ENCODE results near the gene DIPK1B.
"Not testable (repeated sequence)": the region's sequence is repeated elsewhere in the genome, so short reads cannot be mapped to it uniquely, and the experiment has no call there.

Gene DIPK1B

DNA sequence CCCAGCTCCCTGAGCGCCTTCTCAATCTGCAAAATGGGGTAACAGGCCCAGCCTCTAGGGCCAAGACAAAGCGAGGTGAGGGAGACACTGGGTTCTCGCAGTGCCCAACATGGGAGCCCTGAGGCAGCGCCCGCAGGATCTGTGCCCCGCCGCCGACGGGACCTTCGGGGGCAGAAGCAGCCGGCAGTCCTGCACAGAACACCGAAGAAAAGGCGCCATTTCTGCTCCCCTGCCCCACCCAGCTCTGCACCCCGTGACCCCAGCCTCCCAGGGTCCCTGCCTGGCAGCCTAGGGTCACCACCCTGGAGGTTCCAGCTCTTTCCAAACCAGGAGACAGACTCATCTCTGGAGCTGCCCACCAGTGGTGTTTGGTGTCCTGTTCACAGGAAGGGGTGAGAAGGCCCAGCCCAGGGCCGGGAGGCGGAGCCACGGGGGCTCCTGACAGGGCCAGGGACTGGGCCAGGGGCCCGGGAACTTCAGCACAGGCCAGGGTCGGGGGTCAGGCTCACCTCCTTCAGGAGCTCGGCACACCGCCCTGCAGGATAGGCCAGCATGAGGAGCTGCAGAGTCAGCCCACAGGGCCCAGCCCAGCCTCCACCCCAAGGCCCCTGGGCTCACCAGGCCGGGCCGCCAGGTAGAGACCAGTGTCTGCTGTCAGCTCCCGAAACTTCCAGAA is 42.4 kb downstream of the DIPK1B start:
- peaks cover 9% of the 10 kb centered on the region for H3K36me3 Mint-ChIP-seq (ENCODE audit: low read depth)
- no peak overlapping the region for H3K4me3 Mint-ChIP-seq
- intact Hi-C loops (cut with micrococcal nuclease) = no loop called here
- no peak overlapping the region for H3K27ac Mint-ChIP-seq
- peaks cover 6% of the 10 kb centered on the region for H3K4me1 Mint-ChIP-seq (ENCODE audit: low read depth)
- H3K27me3 Mint-ChIP-seq = peaks cover 32% of the 10 kb centered on the region
- H3K9me3 Mint-ChIP-seq = peaks cover 36% of the 10 kb centered on the region

DNA sequence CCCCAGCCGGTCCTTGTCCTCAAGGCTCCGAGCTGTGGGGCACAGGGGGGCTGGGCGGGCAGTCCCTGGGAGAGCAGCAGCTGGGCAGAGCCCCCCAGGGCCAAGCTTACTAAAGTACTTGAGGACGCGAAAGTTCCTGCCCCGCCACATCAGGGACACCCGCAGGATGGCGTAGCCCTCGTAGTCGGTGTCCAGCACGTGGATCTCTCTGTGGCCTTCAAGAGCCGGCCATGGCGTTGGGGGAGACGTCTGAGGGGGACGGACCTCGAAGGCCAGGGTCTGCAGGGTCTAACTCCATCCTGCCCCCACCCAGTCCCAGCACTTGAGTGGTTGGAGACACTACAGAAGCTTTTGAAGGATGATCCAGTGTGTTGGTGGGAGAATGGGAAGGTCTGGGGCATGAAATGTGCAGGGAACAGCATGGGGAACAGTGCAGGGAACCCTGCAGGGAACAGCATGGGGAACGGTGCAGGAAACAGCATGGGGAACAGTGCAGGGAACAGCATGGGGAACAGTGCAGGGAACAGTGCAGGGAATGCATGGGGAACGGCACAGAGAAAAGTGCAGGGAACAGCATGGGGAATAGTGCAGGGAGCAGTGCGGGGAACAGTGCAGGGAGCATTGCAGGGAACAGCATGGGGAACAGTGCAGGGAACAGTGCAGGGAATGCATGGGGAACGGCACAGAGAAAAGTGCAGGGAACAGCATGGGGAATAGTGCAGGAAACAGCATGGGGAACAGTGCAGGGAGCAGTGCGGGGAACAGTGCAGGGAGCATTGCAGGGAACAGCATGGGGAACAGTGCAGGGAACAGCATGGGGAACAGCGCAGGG is 43.1 kb downstream of the DIPK1B start:
- H3K4me3 Mint-ChIP-seq; H3K4me1 Mint-ChIP-seq (ENCODE audit: low read depth); H3K36me3 Mint-ChIP-seq (ENCODE audit: low read depth); intact Hi-C loops (cut with micrococcal nuclease); H3K27ac Mint-ChIP-seq: not testable (repeated sequence)
- Mint-ChIP-seq H3K9me3 (peaks cover 36% of the 10 kb centered on the region), H3K27me3 (peaks cover 32% of the 10 kb centered on the region)

DNA sequence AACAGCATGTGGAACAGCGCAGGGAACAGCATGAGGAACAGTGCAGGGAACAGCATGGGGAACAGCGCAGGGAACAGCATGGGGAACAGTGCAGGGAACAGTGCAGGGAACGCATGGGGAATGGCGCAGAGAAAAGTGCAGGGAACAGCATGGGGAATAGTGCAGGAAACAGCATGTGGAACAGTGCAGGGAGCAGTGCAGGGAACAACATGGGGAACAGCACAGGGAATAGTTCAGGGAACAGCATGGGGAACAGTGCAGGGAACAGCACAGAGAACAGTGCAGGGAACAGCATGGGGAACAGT is 43.7 kb downstream of the DIPK1B start:
- H3K9me3 Mint-ChIP-seq = peaks cover 36% of the 10 kb centered on the region
- intact Hi-C loops (cut with micrococcal nuclease) = no loop called here
- H3K27ac Mint-ChIP-seq = no peak overlapping the region
- no peaks in the 10 kb centered on the region for H3K4me1 Mint-ChIP-seq (ENCODE audit: low read depth)
- H3K36me3 Mint-ChIP-seq (ENCODE audit: low read depth) = peaks cover 9% of the 10 kb centered on the region
- peaks cover 29% of the 10 kb centered on the region for H3K27me3 Mint-ChIP-seq
- H3K4me3 Mint-ChIP-seq = no peak overlapping the region

DNA sequence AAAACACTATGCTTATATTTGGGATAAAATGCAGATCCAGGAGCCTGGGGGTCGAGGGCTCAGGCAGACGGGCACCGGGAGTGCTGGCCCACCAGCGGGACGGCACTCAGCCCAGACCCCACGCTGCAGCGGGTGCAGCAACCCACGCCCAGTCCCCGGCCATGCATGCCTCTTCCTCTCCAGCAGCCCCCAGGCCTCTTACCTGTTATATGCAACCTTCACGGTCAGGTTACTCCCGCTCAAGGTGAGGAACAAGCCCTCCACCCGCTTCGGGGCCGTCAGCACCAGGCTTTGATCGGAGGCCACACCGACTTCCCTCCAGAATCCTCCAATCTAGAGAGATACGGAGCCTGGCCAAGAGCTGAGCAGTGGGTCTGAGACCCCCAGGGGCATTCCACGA is 44.5 kb downstream of the DIPK1B start:
- intact Hi-C loops (cut with micrococcal nuclease) = no loop called here
- peaks cover 9% of the 10 kb centered on the region for H3K36me3 Mint-ChIP-seq (ENCODE audit: low read depth)

DNA sequence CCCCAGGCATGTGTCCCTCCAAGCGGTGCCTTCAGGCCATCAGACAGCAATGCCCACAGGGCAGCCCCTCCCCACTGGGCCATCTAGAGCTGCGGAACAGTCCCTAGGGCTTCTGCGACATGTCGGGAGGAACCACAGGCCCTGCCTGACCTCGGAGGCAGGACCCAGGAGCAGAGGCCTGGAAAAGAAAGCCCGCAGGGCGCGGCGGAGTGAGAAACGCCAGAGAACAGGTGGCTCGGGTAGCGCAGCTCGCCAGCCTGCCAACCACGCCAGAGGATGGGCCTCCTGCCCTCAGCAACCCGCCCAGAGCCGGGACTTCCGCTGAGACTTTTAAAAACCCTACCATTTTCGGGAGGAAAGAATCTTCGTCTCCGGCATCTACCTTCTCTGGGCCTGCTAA is 45.0 kb downstream of the DIPK1B start:
- peaks cover 25% of the 10 kb centered on the region for H3K9me3 Mint-ChIP-seq
- peaks cover 28% of the 10 kb centered on the region for H3K27me3 Mint-ChIP-seq
- no peak overlapping the region for H3K4me3 Mint-ChIP-seq
- H3K27ac Mint-ChIP-seq = no peak overlapping the region
- peaks cover 9% of the 10 kb centered on the region for H3K36me3 Mint-ChIP-seq (ENCODE audit: low read depth)
- intact Hi-C loops (cut with micrococcal nuclease) = no loop called here
- H3K4me1 Mint-ChIP-seq (ENCODE audit: low read depth) = no peaks in the 10 kb centered on the region

More for the DNA sequence above, 44.5 kb downstream of the DIPK1B start:
- H3K4me1 Mint-ChIP-seq (ENCODE audit: low read depth) = no peaks in the 10 kb centered on the region
- H3K27me3 Mint-ChIP-seq = peaks cover 31% of the 10 kb centered on the region
- H3K27ac Mint-ChIP-seq = no peak overlapping the region
- H3K9me3 Mint-ChIP-seq = peaks cover 30% of the 10 kb centered on the region
- no peak overlapping the region for H3K4me3 Mint-ChIP-seq

DNA sequence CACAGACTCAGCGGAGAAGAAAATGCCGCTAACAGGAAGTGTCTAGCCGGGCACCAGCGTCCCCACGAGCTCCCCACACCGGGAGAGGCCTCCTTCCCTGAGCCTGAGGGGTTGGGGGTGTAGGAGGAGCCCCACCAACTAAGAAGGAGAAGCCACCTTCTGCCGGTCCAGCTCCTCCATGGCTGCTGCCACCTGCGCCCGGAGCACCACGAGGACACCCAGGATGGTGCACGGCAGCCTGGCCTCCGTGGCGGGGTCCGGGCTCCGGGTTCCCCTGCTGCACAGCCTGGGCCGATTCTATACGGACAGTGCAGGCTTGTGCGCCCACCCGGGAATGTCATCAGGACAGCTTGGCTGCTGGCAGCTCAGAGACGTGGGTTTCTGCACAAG is 45.4 kb downstream of the DIPK1B start:
- Mint-ChIP-seq H3K9me3 (peaks cover 20% of the 10 kb centered on the region), H3K36me3 (ENCODE audit: low read depth) (peaks cover 9% of the 10 kb centered on the region), H3K27me3 (peaks cover 25% of the 10 kb centered on the region), H3K4me1 (ENCODE audit: low read depth) (no peaks in the 10 kb centered on the region), H3K27ac (no peak overlapping the region), H3K4me3 (no peak overlapping the region)
- intact Hi-C loops (cut with micrococcal nuclease) = no loop called here

DNA sequence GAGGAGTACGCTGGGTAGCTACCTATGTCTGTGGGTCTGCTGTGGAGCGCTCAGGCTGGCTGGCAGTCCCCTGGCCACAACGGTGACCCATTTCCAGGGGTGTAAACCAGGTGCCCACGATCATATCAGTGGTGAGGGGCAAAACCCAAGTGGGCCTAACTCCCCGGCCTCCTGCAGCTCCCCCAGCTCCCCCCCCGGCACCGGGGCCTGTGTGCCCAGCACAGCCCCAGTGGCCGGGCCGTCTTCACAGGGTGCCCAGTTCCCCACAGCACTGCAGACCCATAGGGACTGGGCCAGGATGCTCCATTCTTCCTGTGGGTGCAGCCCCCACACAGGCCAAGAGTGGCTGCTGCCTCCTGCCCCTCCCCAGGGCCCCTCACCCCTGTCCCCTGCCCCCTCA is 46.6 kb downstream of the DIPK1B start:
- Mint-ChIP-seq H3K9me3 (peaks cover 17% of the 10 kb centered on the region), H3K36me3 (ENCODE audit: low read depth) (peaks cover 9% of the 10 kb centered on the region), H3K27ac (no peak overlapping the region), H3K4me1 (ENCODE audit: low read depth) (no peaks in the 10 kb centered on the region), H3K27me3 (peaks cover 32% of the 10 kb centered on the region), H3K4me3 (no peak overlapping the region)
- intact Hi-C loops (cut with micrococcal nuclease) = no loop called here

DNA sequence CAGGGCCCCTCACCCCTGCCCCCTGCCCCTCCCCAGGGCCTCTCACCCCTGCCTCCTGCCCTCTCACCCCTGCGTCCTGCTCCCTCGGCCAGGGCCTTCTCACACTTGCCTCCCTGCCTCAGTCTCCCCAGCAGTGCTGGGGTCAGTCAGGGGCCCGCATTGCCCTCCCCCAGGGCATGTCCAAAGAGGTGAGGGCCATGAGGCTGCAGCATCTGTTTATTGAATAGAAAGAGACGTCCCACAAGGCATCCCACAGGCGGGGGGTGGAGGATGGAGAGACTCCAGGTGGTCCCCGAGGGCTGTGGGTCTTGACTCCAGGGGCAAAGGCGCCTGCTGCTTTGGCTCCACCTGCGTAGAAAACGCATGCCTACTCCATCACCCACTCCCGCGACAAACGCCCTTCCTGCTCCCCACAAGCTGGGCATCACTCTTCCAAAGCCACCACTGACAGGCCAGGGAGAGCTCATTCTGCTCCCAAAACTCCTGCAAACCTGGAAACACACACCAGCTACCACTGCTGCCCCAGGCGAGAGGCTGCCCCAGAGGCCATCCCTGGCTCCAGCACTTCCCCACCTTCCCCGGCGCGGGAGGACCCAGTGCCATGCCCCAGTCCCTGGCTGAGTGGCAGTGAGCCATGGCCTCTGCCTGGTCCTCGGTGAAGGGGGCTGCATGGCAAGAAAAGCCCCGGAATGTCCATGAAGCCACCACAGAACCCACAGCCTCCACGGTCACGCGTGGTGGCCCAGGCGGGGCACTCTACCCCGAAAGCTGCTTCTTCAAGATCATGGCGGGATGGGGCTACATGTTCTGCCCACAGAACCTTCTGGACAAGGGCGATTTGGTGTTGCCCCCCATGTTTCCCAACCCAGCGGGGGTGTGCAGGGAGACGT is 47.3 kb downstream of the DIPK1B start:
- intact Hi-C loops (cut with micrococcal nuclease) = no loop called here
- no peaks in the 10 kb centered on the region for H3K4me1 Mint-ChIP-seq (ENCODE audit: low read depth)
- peaks cover 17% of the 10 kb centered on the region for H3K9me3 Mint-ChIP-seq
- H3K27ac Mint-ChIP-seq = no peak overlapping the region
- peaks cover 9% of the 10 kb centered on the region for H3K36me3 Mint-ChIP-seq (ENCODE audit: low read depth)
- H3K4me3 Mint-ChIP-seq = no peak overlapping the region
- H3K27me3 Mint-ChIP-seq = peaks cover 30% of the 10 kb centered on the region

DNA sequence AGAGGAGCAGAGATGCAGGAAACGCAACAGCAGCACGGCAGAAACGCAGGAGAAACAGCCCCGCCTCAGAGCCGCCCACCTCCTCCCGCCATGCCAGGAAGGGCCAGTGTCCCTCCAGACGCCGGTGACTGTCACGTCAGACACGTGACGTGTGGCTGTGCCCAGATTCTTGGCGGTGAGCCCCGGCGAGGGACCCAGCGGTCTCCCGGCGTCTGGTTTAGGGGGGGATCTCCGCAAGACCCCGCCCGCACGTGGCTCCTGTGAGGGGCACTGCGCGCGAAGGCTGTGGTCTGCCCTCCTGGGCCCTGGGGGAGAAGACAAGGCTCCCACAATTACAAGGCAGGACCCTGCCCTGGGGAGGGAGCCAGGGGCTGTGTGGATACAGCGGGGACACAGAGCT is 48.1 kb downstream of the DIPK1B start:
- Mint-ChIP-seq H3K27ac (no peak overlapping the region), H3K27me3 (peaks cover 27% of the 10 kb centered on the region), H3K36me3 (ENCODE audit: low read depth) (peaks cover 8% of the 10 kb centered on the region), H3K4me3 (no peak overlapping the region), H3K9me3 (peaks cover 13% of the 10 kb centered on the region), H3K4me1 (ENCODE audit: low read depth) (no peaks in the 10 kb centered on the region)
- intact Hi-C loops (cut with micrococcal nuclease) = no loop called here

DNA sequence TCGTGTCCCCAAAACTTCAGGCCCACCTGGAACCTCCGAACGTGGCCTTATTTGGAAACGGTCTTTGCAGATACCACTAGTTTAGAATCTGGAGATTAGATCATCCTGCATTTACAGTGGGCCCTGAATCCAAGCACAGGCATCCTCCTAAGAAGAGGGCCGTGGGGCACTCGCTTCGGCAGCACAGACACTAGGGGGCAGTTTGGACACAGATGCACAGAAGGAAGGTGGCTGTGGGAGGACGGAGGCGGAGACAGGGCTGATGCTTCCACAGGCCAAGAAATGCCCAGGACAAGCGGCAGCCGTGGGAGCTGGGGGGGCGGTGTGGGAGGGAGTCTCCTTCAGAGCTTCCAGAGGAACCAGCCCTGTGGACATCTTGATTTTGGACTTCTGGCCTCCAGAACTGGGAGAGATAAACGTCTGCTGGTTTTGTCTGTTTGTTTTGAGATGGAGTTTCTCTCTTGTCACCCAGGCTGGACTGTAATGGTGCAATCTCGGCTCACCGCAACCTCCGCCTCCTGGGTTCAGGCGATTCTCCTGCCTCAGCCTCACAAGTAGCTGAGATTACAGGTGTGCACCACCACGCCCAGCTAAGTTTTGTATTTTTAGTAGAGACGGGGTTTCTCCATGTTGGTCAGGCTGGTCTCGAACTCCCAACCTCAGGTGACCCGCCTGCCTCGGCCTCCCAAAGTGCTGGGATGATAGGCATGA is 48.6 kb downstream of the DIPK1B start:
- H3K9me3 Mint-ChIP-seq; H3K36me3 Mint-ChIP-seq (ENCODE audit: low read depth); H3K4me3 Mint-ChIP-seq; H3K27ac Mint-ChIP-seq; intact Hi-C loops (cut with micrococcal nuclease); H3K4me1 Mint-ChIP-seq (ENCODE audit: low read depth): not testable (repeated sequence)
- H3K27me3 Mint-ChIP-seq = peaks cover 25% of the 10 kb centered on the region

DNA sequence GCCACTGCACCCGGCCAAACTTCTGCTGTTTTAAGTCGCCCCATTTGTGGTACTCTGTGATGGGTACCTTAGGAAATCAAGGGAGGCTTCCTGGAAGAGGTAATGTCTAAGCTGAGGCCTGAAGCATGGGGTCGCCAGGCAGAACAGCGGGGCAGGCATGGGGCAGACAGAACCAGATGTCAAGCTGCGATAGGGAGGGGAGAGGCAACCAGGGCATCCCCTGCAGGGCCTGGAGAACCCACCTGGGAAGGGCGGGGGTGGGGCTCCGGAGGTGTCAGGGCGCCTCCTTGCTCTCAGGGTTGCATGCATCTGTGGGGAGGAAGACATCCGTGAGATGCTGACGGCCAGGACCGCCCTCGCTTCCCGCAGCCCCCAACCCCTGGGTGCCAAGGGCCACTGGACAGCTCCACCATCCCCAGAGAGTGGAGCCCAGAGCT is 49.2 kb downstream of the DIPK1B start:
- Mint-ChIP-seq H3K36me3 (ENCODE audit: low read depth) (no peaks in the 10 kb centered on the region), H3K27me3 (peaks cover 27% of the 10 kb centered on the region), H3K4me3 (no peak overlapping the region), H3K9me3 (peaks cover 2% of the 10 kb centered on the region), H3K4me1 (ENCODE audit: low read depth) (no peaks in the 10 kb centered on the region), H3K27ac (no peak overlapping the region)
- intact Hi-C loops (cut with micrococcal nuclease) = no loop called here

DNA sequence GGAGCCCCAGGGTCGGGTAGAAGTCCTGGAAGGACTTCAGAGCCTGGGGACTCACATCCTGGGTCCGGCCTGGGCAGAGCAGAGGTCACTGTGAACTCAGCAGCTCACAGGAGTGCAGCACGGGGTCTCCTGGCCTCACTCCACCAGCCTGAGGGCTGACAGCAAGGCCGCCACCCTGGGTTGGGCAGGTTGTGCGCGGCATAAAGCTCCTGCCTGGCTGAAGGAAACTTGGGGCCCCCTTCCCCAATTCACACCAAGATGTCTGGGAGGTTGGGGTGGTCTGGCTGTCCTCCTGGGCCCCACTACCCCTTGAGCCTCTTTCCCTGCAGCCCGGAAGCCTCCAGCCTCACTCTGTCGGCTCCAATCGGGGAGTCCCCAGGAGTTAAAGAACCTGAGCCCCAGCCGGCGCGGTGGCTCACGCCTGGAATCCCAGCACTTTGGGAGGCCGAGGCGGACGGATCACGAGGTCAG is 49.9 kb downstream of the DIPK1B start:
- Mint-ChIP-seq H3K9me3 (no peaks in the 10 kb centered on the region), H3K36me3 (ENCODE audit: low read depth) (no peaks in the 10 kb centered on the region), H3K27ac (no peak overlapping the region), H3K4me1 (ENCODE audit: low read depth) (no peaks in the 10 kb centered on the region), H3K4me3 (no peak overlapping the region), H3K27me3 (peaks cover 30% of the 10 kb centered on the region)
- intact Hi-C loops (cut with micrococcal nuclease) = no loop called here

DNA sequence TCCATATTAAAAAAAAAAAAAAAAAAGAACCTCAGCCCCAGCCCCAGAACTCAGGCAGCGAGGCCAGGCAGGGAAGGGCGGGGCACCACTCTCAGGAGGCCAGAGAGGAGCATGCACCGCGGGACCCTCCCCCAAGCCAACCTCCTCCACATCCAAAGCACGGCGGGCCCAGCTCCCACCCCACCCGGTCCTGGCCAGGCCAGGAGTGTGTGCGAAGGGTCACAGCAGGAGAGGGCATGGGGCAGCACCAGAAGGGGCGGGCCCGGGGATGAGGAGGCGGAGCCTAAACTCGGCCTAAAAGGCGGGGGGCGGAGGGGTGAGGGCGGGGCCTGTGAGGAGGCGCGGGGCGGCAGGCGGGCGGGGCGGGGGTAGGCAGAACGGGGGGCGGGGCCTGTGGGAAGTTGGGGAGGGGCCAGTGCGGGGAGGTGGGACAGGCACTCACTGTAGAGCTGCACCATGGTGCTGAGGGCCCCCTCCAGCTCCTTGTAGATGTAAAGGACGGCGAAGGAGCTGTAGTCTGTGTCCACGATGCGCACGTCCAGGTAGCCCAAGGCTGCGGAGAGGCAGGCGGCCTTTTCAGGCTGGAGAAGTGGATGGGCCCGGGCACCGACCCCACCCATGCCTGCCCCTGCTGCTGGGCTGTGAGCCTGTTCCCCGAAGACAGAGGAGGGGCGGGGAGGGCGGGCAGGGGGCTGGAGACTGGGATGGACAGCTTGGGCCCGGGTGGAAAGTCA is 50.7 kb downstream of the DIPK1B start:
- peaks cover 36% of the 10 kb centered on the region for H3K27me3 Mint-ChIP-seq
- H3K36me3 Mint-ChIP-seq (ENCODE audit: low read depth) = no peaks in the 10 kb centered on the region
- no peak overlapping the region for H3K4me3 Mint-ChIP-seq
- no peaks in the 10 kb centered on the region for H3K4me1 Mint-ChIP-seq (ENCODE audit: low read depth)
- H3K9me3 Mint-ChIP-seq = no peaks in the 10 kb centered on the region
- H3K27ac Mint-ChIP-seq = no peak overlapping the region
- intact Hi-C loops (cut with micrococcal nuclease) = no loop called here
